GM12865 (cell line): ENCODE data around the gene ALOXE3.

Experiments used
- DNase-seq: peaks from one replicate; pipeline ENCODE4 v3.0.0; 2010; ENCODE audit warnings: low read depth
- H3K4me3 ChIP-seq: 2 replicates; pipeline ENCODE4 v1.5.1; 2011; ENCODE audit warnings: mild to moderate bottlenecking, low read depth, low read length, control low read depth
- CTCF ChIP-seq: IDR thresholded peaks from 2 replicates; pipeline ENCODE4 v1.5.1; 2011; ENCODE audit warnings: low read length, control low read depth, low read depth, inconsistent platforms; ENCODE audit not compliant: insufficient read depth; ENCODE audit errors: missing control alignments

The ALOXE3 gene

GRCh38 chr17:8053600-8053999, 64.7 kb downstream of the ALOXE3 start:
- no peak for DNase-seq
- TF ChIP-seq CTCF: no peak
- no peak overlapping the region for H3K4me3 ChIP-seq

- no peak for DNase-seq
- H3K4me3 ChIP-seq: no peak overlapping the region
- TF ChIP-seq CTCF: no peak
These were observed 65.8 kb downstream of the ALOXE3 start for GRCh38 chr17:8052256-8053252.

- H3K4me3 ChIP-seq: no peak overlapping the region
- no peak for TF ChIP-seq CTCF
- no peak for DNase-seq
These were observed 66.5 kb downstream of the ALOXE3 start for GRCh38 chr17:8051831-8052230.

GRCh38 chr17:8048736-8049135, 69.6 kb downstream of the ALOXE3 start:
- DNase-seq: no peak
- no peak for TF ChIP-seq CTCF
- H3K4me3 ChIP-seq: no peak overlapping the region

- DNase-seq: no peak
- H3K4me3 ChIP-seq: no peak overlapping the region
- no peak for TF ChIP-seq CTCF
These were observed 70.1 kb downstream of the ALOXE3 start for GRCh38 chr17:8048236-8048635.

- H3K4me3 ChIP-seq: no peak overlapping the region
- no peak for TF ChIP-seq CTCF
- no peak for DNase-seq
These were observed 70.6 kb downstream of the ALOXE3 start for GRCh38 chr17:8047769-8048110.
